HG03108 (cell line): ENCODE measurements around the gene IDH1.
"Not testable (repeated sequence)": the region's sequence is repeated elsewhere in the genome, so short reads cannot be mapped to it uniquely, and the experiment has no call there.

Experiments
- ATAC-seq: cut with Tn5 transposase; IDR thresholded peaks from one replicate; pipeline ENCODE4 v1.9.1; 2021; ENCODE audit warnings: moderate library complexity; ENCODE audit not compliant: unreplicated experiment

The IDH1 gene

DNA sequence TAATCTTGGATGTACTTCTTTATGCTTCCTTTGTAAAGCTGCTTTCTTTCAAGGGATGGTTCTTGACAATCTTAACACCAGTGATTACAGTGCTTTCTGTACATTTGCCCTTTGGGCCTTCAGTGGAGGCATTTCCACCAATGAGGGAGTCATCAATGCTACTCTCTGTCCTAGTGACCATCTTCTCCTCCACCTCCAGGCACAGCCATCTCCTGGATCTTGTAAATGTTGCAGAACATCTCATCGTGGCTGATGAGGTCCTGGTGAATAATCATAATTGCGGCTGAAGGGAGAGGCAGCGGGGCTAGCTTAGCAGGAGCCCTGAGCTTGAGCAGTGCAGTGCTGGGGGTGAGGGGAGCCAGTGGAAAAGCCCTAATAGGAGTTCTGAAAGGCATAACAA lies 32.5 kb downstream of the IDH1 start:
- no peak for ATAC-seq

DNA sequence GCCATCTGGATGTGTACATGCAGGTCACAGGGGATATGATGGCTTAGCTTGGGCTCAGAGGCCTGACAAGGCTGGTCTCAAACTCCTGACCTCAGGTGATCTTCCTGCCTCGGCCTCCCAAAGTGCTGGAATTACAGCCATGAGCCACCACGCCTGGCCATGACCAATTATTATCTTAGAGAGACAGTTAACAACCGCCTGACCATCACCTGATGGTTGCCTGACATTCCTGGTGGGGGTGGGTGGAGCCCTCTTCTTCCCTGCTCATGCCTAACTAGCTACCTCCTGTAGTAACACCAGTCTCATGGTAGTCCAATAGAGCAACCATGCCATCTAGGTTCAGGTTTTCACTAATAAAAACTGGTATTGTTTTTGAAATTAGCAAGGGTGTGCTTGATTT lies 33.0 kb downstream of the IDH1 start:
- not testable (repeated sequence) for ATAC-seq

DNA sequence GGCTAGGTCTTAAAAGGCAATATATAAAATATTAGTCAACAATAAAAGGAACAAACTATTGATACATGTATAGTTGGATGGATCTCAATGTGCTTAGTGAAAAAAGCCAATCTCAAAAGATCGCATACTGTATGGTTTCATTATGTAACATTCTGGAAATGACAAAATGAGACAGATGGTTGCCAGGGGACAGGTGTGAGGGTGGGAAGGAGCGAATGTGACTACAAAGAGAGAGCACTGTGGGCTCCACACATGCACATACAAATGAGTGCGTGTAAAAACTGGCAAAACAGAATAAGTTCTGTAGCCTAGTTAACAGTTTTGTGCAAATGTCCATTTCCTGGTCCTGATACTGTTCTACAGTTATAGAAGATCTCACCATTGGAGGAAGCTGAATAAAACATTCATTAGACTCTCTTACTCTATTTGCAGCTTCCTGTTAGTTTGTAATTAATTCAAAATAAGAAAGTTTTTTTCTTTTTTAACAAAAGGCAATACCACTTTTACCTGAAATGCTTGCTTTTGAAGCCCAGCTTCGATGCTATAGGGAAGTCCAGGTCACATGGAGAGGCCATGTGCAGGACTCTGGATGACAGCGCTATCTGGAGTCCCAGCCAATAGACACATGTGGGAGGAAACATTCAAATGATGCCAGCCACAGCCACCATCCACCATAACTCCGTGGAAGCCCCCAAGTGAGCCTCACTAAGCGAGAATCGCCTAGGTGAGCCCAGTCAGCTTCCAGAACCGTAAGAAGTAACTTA lies 44.0 kb downstream of the IDH1 start:
- no peak for ATAC-seq

DNA sequence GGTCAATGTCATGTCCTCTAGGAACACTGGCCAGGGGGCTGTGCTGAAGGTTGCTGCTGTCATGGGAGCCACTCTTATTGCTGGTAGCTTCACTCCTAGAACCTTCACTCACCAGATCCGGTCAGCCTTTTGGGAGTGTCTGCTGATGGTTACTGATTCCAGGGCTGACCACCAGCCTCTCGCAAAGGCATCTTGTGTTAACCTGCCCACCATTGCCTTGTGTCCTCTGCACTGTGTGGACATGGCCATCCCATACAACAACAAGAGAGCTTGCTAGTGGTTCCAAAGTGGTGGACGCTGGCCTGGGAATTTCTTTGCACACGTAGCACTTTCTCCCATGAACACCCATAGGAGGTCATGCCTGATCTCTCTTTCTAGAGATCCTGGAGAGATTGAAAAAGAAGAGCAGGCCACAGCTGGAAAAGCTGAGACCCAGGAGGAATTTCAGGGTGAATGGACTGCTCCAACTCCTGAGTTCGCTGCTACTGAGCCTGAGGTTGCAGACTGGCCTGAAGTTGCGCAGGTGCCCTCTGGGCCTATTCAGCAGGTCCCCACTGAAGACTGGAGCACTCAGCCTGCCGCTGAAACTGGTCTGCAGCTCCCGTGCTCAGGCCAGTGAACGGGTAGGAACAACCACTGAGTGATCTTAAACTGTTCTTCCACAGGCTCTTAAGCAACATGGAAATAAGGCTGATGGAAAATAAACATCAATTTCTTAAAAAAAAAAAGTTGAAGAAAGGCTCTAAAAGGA lies 46.4 kb downstream of the IDH1 start:
- ATAC-seq: no peak

DNA sequence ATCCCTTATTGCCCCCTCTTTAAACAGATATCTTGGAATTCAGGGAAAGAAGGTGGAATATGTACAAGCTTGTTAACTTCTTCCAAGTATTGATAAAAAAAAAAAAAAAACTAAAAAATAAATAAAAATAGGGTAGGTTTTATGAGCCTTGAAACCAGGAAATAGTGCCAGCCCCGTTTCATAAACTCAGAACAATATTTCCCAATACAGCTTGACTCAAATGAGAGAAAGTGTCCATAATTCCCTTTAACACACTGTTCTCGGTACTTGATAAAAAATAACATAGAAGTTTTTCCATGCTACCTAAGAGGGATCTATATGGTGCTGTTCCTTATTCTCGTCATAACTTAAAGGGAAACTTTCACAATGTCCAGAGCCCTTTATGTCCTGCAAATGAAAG lies 47.1 kb downstream of the IDH1 start:
- no peak for ATAC-seq

DNA sequence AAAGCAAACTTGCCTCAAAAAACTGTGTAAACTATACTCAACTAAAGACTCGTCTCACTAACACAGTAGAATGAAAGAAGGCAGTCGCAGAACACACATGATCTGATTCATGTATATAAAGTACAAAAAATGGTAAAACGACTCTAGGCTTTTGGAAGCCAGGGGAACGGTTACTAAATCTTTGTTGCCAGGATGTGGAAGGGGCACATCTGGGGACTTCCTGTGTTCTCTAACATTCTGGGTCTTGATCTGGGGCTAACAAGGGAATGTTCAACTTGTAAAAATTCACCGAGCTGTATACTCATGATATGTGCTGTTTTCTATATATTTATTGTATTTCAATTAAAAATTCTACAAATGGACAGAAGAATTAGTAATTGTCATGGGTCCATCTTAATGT lies 50.7 kb downstream of the IDH1 start:
- ATAC-seq: no peak

DNA sequence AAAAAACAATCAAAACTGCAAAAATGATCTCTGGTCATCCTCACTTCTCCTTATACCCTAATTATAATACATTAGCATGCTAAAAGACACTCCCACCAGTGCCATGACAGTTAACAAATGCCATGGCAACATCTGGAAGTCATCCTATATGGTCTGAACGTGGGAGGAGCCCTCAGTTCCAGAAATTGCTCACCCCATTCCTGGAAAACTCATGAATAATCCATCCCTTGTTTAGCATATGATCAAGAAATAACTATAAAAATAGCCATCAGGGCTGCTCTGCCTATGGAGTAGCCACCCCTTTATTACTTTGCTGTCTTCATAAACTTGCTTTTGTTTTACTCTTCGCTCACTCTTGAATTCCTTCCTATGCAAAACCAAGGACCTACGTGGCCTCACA lies 59.3 kb downstream of the IDH1 start:
- ATAC-seq: no peak

DNA sequence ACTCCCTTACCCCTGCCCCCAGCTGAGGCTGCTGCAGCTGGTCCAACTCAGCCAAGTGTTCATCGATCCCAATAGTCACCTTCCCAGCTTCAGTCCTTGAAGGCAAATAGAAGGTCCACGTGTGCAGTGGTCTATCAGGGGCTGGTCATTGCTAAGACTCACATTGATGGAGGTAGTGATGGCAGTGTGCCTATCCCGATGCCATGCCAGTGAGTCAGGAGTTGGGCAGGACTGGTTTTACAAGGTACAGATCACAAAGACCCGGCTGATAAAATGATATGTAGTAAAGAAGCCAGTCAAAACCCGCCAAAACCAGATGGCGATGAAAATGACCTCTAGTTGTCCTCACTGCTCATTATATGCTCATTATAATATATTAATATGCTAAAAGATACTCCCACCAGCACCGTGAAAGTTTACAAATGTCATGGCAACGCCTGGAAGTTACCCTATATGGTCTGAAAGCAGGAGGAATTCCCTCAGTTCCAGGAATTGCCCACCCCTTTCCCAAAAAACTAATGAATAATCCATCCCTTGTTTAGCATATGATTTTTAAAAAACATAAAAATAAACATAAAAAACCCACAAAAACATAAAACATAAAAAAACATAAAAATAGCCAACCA lies 62.1 kb downstream of the IDH1 start:
- no peak for ATAC-seq

DNA sequence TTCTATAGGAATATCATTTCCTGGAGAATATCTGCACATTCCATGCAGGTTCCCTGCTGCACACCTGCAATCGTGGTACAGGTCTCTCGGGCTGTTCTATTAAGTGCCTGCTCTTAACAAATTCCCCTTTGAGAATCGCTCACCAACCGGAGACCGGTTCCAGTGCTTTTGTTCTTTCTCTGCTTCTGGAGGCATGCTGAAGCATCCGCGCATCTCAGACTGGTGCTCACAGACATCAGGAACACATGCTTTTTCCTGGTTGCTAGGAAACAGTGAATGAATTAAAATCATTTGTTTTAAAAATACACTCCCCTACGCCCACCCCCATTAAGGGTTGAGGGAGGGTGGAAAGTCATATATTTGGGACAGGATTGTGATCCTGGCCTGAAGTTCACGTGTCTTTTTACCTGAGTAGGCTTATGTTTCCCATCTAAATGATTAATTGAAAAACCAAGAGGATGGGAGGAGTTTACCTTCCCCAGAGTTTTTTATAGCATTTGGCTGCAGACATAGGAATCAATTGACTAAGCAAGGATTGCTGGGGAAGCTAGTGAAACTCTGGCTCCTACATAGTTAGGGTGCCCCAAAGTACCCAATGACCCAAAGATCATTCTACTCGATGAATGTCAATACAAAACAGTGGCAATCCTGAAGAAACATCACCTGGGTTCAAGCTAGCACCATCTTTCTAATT lies 64.9 kb downstream of the IDH1 start, which contains the start of gene C2orf80:
Gene C2orf80 (minus strand): TSS at position 221 of the 694 bp plus-strand sequence. CDS start 3,044 bp downstream, outside the sequence.
- ATAC-seq: no peak

DNA sequence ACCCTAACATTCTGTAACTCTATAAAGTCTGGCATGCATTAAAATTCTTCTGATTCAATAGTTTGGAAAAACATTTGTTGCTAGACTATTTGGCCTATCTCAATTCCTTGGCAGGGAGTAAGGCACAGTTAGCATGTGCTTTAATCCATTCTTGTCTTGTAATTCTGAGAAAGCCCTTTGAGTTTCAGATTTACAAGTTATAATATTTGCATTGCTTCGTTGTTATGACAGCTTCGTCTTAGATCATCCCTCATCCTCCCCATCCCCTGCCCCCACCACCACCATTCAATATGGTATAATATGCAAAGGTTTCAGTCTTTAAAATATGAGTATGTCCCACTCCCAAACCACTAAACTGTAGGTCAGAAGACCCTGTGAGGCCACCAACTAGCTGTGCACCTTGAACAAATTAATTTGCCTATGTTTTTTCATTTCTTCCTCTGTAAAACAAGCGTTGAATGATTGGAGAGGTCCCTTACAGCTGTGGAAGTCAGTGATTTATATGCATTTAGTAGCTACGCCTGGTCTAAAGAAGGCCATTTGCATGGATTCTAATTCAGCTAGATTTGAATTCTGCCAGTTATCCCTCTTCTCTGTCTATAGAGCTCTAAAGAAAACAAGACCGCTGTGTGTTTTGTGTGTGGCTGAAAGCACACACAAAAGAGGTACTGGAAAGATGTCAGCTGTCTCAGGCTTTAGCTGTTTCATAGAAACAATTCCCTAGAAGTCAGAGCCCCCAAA lies 65.6 kb downstream of the IDH1 start:
- no peak for ATAC-seq

DNA sequence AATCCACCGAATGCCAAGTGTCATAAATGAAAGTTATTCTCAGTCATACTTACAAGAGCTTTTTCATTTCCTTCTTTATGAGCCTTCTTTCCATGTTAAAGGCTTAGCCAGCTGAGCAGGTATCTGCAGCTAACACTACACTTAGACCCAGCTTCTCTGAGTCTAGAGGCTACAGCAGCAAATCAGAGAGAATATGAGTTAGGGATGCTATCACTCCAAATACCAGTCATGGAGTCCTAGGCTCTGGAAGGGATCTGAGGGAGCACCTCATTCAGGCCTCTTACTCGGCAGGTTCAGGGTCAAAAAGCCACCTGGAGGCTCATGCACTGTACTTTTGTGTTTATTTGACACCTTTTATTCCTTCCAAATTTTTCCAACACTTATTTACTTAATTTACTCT lies 68.0 kb downstream of the IDH1 start:
- no peak for ATAC-seq

DNA sequence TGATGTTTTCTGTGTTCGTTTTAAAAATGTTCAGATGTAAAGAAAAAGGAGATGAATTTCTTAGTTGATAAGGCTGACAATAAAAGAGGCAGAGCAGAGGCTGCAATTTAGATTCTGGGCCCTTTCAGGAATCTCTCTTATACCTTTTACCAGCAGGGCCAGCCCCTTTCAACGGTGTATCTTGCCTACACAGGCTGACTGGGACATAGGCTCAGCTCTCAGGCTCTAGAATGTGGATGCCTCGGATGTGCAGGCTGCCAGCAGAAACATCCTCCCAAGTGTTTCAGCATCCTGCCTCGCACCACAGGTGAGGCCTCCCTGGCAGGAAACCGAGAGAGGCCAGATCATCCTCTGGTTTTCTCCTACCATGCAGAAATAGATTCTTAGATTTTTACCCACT lies 68.4 kb downstream of the IDH1 start:
- no peak for ATAC-seq
